ENCODE measurements around the gene MSN.

The MSN gene

DNA sequence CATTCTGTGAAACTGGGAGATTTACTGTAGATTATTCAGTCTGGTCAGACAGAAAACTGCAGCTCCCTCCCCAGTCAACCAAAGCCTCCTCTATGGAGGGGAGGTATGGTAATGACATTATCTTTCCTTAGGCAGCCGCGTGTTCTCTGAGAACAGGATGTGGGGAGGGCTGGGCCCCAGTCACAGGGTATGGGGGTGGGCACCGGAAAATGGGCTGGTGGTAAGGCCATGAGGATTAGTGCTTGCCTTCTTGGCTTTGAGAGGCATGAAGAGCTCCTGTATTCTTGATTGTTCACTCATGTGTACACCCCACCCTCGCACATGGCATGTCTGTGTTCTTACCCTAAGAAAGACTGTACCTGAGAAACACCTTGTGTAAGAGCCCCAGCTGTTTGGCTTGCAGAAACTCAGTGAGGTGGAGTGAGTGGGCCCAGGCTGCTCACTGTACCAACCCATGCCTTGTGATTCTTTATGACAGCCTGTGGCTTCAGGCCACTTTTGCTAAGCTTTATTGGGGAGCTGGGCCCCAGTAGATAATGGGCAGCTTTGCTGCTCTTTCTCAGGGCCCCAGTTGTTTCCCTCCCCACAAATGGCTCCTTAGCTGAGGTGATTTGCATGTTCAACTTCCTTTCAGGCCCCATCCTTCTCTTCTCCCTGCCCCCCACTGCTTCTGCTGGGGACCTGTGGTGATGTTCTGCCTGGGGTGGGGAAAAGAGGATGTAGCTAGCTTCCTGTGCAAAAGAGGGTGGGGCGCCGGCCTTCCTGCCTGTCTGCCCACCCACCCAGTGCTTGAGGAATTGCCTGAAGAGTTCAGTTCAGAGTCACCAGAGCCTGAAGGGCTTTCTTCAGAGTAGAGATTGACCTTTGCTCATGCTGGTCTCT, 30.7 kb downstream of the MSN start:
- Histone ChIP-seq H3K27me3 (ENCODE audit: control insufficient read depth, insufficient read depth, low read length) (no peaks in the 10 kb centered on the region), H3K9me3 (ENCODE audit: control insufficient read depth, low read length) (no peaks in the 10 kb centered on the region), H3K4me1 (ENCODE audit: control insufficient read depth, insufficient read depth, low read length) (peaks cover 4% of the 10 kb centered on the region), H3K9ac (ENCODE audit: low read length) (no peak overlapping the region), H3K4me3 (ENCODE audit: low read length) (no peak overlapping the region), H3K36me3 (ENCODE audit: control insufficient read depth, insufficient read depth, low read length) (no peaks in the 10 kb centered on the region)

- Histone ChIP-seq H3K36me3 (ENCODE audit: control insufficient read depth, insufficient read depth, low read length) (no peaks in the 10 kb centered on the region), H3K9me3 (ENCODE audit: control insufficient read depth, low read length) (no peaks in the 10 kb centered on the region), H3K9ac (ENCODE audit: low read length) (no peak overlapping the region), H3K4me3 (ENCODE audit: low read length) (no peak overlapping the region), H3K27me3 (ENCODE audit: control insufficient read depth, insufficient read depth, low read length) (no peaks in the 10 kb centered on the region), H3K4me1 (ENCODE audit: control insufficient read depth, insufficient read depth, low read length) (peaks cover 7% of the 10 kb centered on the region)
Observed at GRCh38 chrX:65702956-65703355, 35.5 kb downstream of the MSN start.

DNA sequence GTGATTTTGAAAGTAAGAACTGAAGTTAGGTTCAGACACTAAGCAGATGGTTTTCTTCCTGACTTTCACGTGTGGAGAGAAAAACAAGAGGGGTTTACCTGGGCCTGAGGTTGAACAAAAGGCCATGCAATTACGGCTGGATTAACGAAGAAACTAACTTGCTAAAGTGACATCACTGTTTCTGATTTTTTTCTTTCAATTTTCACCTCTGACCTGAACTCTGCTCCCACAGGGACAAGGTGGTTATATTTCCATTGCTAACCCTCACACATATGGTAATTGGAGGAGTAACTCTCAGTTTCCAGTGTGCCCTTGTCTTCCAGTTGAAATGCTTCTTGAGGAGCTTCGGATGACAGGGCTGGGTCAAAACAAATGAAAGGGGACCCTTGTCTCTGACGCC, 38.0 kb downstream of the MSN start:
- H3K9ac ChIP-seq (ENCODE audit: low read length), result no peak overlapping the region
- no peaks in the 10 kb centered on the region for H3K36me3 ChIP-seq (ENCODE audit: control insufficient read depth, insufficient read depth, low read length)
- H3K4me3 ChIP-seq (ENCODE audit: low read length), result no peak overlapping the region
- no peaks in the 10 kb centered on the region for H3K9me3 ChIP-seq (ENCODE audit: control insufficient read depth, low read length)
- peaks cover 5% of the 10 kb centered on the region for H3K4me1 ChIP-seq (ENCODE audit: control insufficient read depth, insufficient read depth, low read length)
- H3K27me3 ChIP-seq (ENCODE audit: control insufficient read depth, insufficient read depth, low read length), result no peaks in the 10 kb centered on the region

GRCh38 chrX:65706041-65706828, 38.8 kb downstream of the MSN start:
- Histone ChIP-seq H3K4me1 (ENCODE audit: control insufficient read depth, insufficient read depth, low read length) (peaks cover 5% of the 10 kb centered on the region), H3K27me3 (ENCODE audit: control insufficient read depth, insufficient read depth, low read length) (no peaks in the 10 kb centered on the region), H3K36me3 (ENCODE audit: control insufficient read depth, insufficient read depth, low read length) (no peaks in the 10 kb centered on the region), H3K4me3 (ENCODE audit: low read length) (no peak overlapping the region), H3K9me3 (ENCODE audit: control insufficient read depth, low read length) (no peaks in the 10 kb centered on the region), H3K9ac (ENCODE audit: low read length) (no peak overlapping the region)

GRCh38 chrX:65707151-65707550, 39.7 kb downstream of the MSN start:
- Histone ChIP-seq H3K27me3 (ENCODE audit: control insufficient read depth, insufficient read depth, low read length) (no peaks in the 10 kb centered on the region), H3K9ac (ENCODE audit: low read length) (no peak overlapping the region), H3K4me3 (ENCODE audit: low read length) (no peak overlapping the region), H3K4me1 (ENCODE audit: control insufficient read depth, insufficient read depth, low read length) (peaks cover 5% of the 10 kb centered on the region), H3K9me3 (ENCODE audit: control insufficient read depth, low read length) (no peaks in the 10 kb centered on the region), H3K36me3 (ENCODE audit: control insufficient read depth, insufficient read depth, low read length) (no peaks in the 10 kb centered on the region)

DNA sequence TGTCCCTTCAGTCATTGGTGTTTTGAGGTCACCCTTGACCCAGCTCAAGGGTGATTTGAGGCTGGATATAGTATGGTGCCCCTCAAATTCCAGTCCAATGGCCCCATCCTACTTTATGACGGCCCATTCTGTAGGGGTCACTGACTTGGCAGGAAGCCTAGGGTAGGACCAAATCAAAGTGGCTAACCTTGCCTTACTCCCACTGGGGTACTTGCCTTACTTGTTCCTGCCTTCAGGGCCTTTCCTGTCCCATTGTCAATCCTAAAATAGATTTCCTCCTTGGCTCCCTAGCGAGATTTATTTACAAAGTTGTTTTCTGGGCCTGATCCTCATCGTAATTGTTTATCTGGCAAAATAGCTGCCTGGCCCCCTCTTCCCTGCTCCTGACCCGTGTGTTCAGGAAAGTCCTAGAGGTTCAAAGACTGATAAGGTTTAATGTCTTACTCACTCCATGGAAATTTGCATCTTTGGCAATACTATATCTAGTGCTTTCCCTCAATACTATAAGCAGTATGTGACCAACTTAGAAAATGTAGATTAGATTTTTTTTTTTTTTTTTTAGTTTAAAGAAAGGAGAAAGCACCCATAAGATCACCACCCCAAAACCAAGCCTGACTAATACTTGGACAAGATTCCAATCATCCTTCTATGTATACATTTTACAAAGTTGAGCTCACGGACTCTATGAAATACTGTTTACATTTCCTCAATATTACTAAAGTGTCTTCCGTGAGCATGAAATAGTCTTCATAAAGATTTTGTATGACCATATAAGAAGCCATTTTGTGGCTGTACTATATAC, 44.8 kb downstream of the MSN start:
- Histone ChIP-seq H3K4me1 (ENCODE audit: control insufficient read depth, insufficient read depth, low read length) (no peaks in the 10 kb centered on the region), H3K9ac (ENCODE audit: low read length) (no peak overlapping the region), H3K27me3 (ENCODE audit: control insufficient read depth, insufficient read depth, low read length) (no peaks in the 10 kb centered on the region), H3K36me3 (ENCODE audit: control insufficient read depth, insufficient read depth, low read length) (no peaks in the 10 kb centered on the region), H3K9me3 (ENCODE audit: control insufficient read depth, low read length) (no peaks in the 10 kb centered on the region), H3K4me3 (ENCODE audit: low read length) (no peak overlapping the region)

GRCh38 chrX:65718538-65718937, 51.1 kb downstream of the MSN start:
- H3K9me3 ChIP-seq (ENCODE audit: control insufficient read depth, low read length), result no peaks in the 10 kb centered on the region
- H3K4me3 ChIP-seq (ENCODE audit: low read length), result no peak overlapping the region
- H3K36me3 ChIP-seq (ENCODE audit: control insufficient read depth, insufficient read depth, low read length), result no peaks in the 10 kb centered on the region
- H3K27me3 ChIP-seq (ENCODE audit: control insufficient read depth, insufficient read depth, low read length), result no peaks in the 10 kb centered on the region
- H3K9ac ChIP-seq (ENCODE audit: low read length), result no peak overlapping the region
- H3K4me1 ChIP-seq (ENCODE audit: control insufficient read depth, insufficient read depth, low read length), result no peaks in the 10 kb centered on the region

DNA sequence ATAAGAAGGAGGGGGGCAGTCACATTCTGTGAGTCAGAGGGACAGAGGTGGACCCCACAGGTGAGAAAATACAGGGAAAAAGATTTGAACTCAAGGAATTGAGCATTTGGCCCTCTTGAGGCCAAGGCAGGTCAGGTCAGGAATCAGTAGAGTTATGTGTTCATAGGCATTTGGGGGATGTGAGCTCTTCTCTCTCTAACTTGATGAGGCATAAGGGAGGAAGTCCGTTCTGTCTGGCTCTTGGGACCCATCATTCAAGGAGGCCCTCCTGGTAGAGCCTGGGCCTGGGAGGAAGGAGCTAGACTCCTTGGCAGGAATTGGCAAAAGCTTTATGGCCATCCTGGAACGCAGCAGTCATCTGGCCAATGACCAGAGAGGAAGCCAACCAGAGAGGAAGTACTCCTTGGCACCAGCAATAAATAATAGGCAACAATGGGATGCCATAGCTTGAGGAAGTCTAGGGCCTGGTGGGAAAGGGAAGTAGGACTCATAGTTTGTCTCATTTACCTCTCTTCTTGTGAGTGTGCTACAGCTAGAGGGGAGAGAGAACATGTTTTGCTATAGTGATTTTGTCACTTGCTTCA, 53.0 kb downstream of the MSN start:
- Histone ChIP-seq H3K36me3 (ENCODE audit: control insufficient read depth, insufficient read depth, low read length) (no peaks in the 10 kb centered on the region), H3K4me1 (ENCODE audit: control insufficient read depth, insufficient read depth, low read length) (no peaks in the 10 kb centered on the region), H3K9me3 (ENCODE audit: control insufficient read depth, low read length) (no peaks in the 10 kb centered on the region), H3K9ac (ENCODE audit: low read length) (no peak overlapping the region), H3K4me3 (ENCODE audit: low read length) (no peak overlapping the region), H3K27me3 (ENCODE audit: control insufficient read depth, insufficient read depth, low read length) (no peaks in the 10 kb centered on the region)

DNA sequence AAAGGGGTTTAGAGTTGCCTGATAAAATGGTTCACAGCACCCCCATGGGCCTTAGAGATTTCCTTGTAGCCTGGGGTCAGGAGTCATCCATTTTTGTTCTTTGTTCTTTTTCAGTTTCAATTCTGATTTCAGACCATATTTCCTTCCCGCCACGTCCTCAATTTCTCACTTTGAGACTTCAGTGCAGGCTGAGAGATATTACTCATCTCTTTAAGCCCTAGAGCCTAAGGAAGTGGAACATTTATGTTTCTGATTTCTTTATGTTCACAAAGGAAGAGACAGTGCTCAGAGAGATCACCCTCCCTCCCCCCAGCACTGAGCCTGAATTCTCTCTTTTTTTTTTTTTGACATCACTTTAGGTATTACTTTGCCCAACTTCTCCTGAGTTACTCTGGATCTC, 56.3 kb downstream of the MSN start:
- no peak overlapping the region for H3K4me3 ChIP-seq (ENCODE audit: low read length)
- no peaks in the 10 kb centered on the region for H3K36me3 ChIP-seq (ENCODE audit: control insufficient read depth, insufficient read depth, low read length)

GRCh38 chrX:65726715-65727114, 59.3 kb downstream of the MSN start:
- Histone ChIP-seq H3K9ac (ENCODE audit: low read length) (no peak overlapping the region), H3K27me3 (ENCODE audit: control insufficient read depth, insufficient read depth, low read length) (no peaks in the 10 kb centered on the region), H3K36me3 (ENCODE audit: control insufficient read depth, insufficient read depth, low read length) (no peaks in the 10 kb centered on the region), H3K4me3 (ENCODE audit: low read length) (no peak overlapping the region), H3K4me1 (ENCODE audit: control insufficient read depth, insufficient read depth, low read length) (no peaks in the 10 kb centered on the region), H3K9me3 (ENCODE audit: control insufficient read depth, low read length) (no peaks in the 10 kb centered on the region)

More for the DNA sequence above, 56.3 kb downstream of the MSN start:
- Histone ChIP-seq H3K9me3 (ENCODE audit: control insufficient read depth, low read length) (no peaks in the 10 kb centered on the region), H3K27me3 (ENCODE audit: control insufficient read depth, insufficient read depth, low read length) (no peaks in the 10 kb centered on the region), H3K9ac (ENCODE audit: low read length) (no peak overlapping the region), H3K4me1 (ENCODE audit: control insufficient read depth, insufficient read depth, low read length) (no peaks in the 10 kb centered on the region)

GRCh38 chrX:65731684-65732289, 64.3 kb downstream of the MSN start:
- H3K9ac ChIP-seq (ENCODE audit: low read length), result no peak overlapping the region
- H3K4me1 ChIP-seq (ENCODE audit: control insufficient read depth, insufficient read depth, low read length), result no peaks in the 10 kb centered on the region
- H3K4me3 ChIP-seq (ENCODE audit: low read length), result no peak overlapping the region
- no peaks in the 10 kb centered on the region for H3K9me3 ChIP-seq (ENCODE audit: control insufficient read depth, low read length)
- H3K27me3 ChIP-seq (ENCODE audit: control insufficient read depth, insufficient read depth, low read length), result no peaks in the 10 kb centered on the region
- H3K36me3 ChIP-seq (ENCODE audit: control insufficient read depth, insufficient read depth, low read length), result no peaks in the 10 kb centered on the region

All from mucosa of stomach (tissue), 1 donor.